GM12878 (cell line): ENCODE data around the gene RTEL1. TPM values are rescaled to one million over a fixed set of nuclear protein-coding genes. Genes with fewer than 3 reads are reported as not detected.

ENCODE experiments used
- EP300 ChIP-seq, 2 experiments: fragments of 150-350 bp in 1 of 2; IDR thresholded peaks; 2 replicates each; pipeline ENCODE4 v1.6.1; 2011 to 2012; ENCODE audit warnings: low read depth in 2 of 2, low read length in 2 of 2, borderline replicate concordance in 1 of 2, improper control_type of control experiment in 1 of 2, inconsistent platforms in 1 of 2; ENCODE audit not compliant: control insufficient read depth in 1 of 2
- IKZF1 ChIP-seq: fragments of 450-650 bp; conservative IDR thresholded peaks from 2 replicates; pipeline ENCODE4 v1.6.1; 2017; ENCODE audit warnings: antibody characterized with exemption, mild to moderate bottlenecking
- JUND ChIP-seq: IDR thresholded peaks from 2 replicates; pipeline ENCODE4 v1.6.1; 2012; ENCODE audit warnings: low read depth, mild to moderate bottlenecking, low read length, improper control_type of control experiment, moderate library complexity
- NRF1 ChIP-seq: conservative IDR thresholded peaks from 2 replicates; pipeline ENCODE4 v1.6.1; 2011; ENCODE audit warnings: mild to moderate bottlenecking, low read depth, low read length, improper control_type of control experiment
- PAX5 ChIP-seq: IDR thresholded peaks from 2 replicates; pipeline ENCODE4 v1.6.1; 2011; ENCODE audit warnings: low read depth, low read length, borderline replicate concordance
- POLR2A ChIP-seq: IDR thresholded peaks from 2 replicates; pipeline ENCODE4 v1.6.1; 2011; ENCODE audit warnings: low read depth, mild to moderate bottlenecking, low read length
- POLR2AphosphoS2 ChIP-seq: IDR thresholded peaks from 2 replicates; pipeline ENCODE4 v1.6.1; 2011; ENCODE audit warnings: low read depth, mild to moderate bottlenecking, low read length, improper control_type of control experiment, moderate library complexity
- RAD21 ChIP-seq: IDR thresholded peaks from 2 replicates; pipeline ENCODE4 v1.6.1; 2011; ENCODE audit warnings: mild to moderate bottlenecking, low read depth, low read length, moderate library complexity; ENCODE audit not compliant: insufficient read depth
- SPI1 ChIP-seq: IDR thresholded peaks from 2 replicates; pipeline ENCODE4 v1.6.1; 2011; ENCODE audit warnings: low read depth, mild to moderate bottlenecking, low read length, moderate library complexity, borderline replicate concordance; ENCODE audit not compliant: insufficient read depth
- SREBF1 ChIP-seq: IDR thresholded peaks from 2 replicates; pipeline ENCODE4 v1.6.1; 2012; ENCODE audit warnings: mild to moderate bottlenecking, low read length
- SREBF2 ChIP-seq: IDR thresholded peaks from 2 replicates; pipeline ENCODE4 v1.6.1; 2012; ENCODE audit warnings: mild to moderate bottlenecking, low read length
- STAT1 ChIP-seq: fragments of 450-650 bp; conservative IDR thresholded peaks from 2 replicates; pipeline ENCODE4 v1.6.1; 2014; ENCODE audit warnings: antibody characterized with exemption, mild to moderate bottlenecking
- polyA plus RNA-seq, 11 experiments: library from polyadenylated mRNA; depleted of rRNA in 4 of 11; unstranded in 6 of 11; stranded (reverse) in 5 of 11; fragments of >200 nt; fragmentation: Nextera tagmentation in 4 of 11; fragmentation: Illumina TruSeq in 1 of 11; extraction: Ambion mirVana in 4 of 11; extraction: Trizol in 1 of 11; gene quantifications; 1 replicate in 1 of 11; 2 replicates in 10 of 11; pipeline versions ENCODE4 v1.2.1 to v1.2.3, GENCODE V29; 2011 to 2016; ENCODE audit warnings: inconsistent platforms in 2 of 11, missing spikeins in 2 of 11, low read depth in 1 of 11
- total RNA-seq, 4 experiments: library from RNA; depleted of rRNA in 3 of 4; stranded (reverse); fragments of >200 nt in 3 of 4; fragmentation: Illumina TruSeq in 1 of 4; extraction: Trizol in 1 of 4; gene quantifications; 2 replicates each; pipeline versions ENCODE4 v1.2.1 to v1.2.3, GENCODE V29; 2013 to 2021
- TF ChIP-seq, protein P1 (sequence below): fragments of 450-650 bp; IDR thresholded peaks from 2 replicates; pipeline ENCODE4 v1.6.1; 2014; ENCODE audit warnings: mild to moderate bottlenecking
- TF ChIP-seq, protein P2 (sequence below): fragments of 150-350 bp; IDR thresholded peaks from 2 replicates; pipeline ENCODE4 v1.6.1; 2014; ENCODE audit warnings: mild to moderate bottlenecking, low read depth, low read length
- TF ChIP-seq, protein P3 (sequence below): IDR thresholded peaks from 2 replicates; pipeline ENCODE4 v1.6.1; 2012; ENCODE audit warnings: low read depth, low read length, improper control_type of control experiment
- TF ChIP-seq, protein P4 (sequence below): fragments of 450-650 bp; IDR thresholded peaks from 2 replicates; pipeline ENCODE4 v1.6.1; 2016; ENCODE audit warnings: mild to moderate bottlenecking
- TF ChIP-seq, protein P5 (sequence below): IDR thresholded peaks from 2 replicates; pipeline ENCODE4 v1.6.1; 2012; ENCODE audit warnings: improper control_type of control experiment, low read depth, low read length; ENCODE audit not compliant: insufficient replicate concordance

The RTEL1 gene
- total and polyA plus RNA-seq, 10 of the 15 experiments (the other 5 are each of a cell fraction or from before 2014, with no cell fraction given): 0.40 to 37.2 (median 15.6) TPM; not detected in 1

DNA sequence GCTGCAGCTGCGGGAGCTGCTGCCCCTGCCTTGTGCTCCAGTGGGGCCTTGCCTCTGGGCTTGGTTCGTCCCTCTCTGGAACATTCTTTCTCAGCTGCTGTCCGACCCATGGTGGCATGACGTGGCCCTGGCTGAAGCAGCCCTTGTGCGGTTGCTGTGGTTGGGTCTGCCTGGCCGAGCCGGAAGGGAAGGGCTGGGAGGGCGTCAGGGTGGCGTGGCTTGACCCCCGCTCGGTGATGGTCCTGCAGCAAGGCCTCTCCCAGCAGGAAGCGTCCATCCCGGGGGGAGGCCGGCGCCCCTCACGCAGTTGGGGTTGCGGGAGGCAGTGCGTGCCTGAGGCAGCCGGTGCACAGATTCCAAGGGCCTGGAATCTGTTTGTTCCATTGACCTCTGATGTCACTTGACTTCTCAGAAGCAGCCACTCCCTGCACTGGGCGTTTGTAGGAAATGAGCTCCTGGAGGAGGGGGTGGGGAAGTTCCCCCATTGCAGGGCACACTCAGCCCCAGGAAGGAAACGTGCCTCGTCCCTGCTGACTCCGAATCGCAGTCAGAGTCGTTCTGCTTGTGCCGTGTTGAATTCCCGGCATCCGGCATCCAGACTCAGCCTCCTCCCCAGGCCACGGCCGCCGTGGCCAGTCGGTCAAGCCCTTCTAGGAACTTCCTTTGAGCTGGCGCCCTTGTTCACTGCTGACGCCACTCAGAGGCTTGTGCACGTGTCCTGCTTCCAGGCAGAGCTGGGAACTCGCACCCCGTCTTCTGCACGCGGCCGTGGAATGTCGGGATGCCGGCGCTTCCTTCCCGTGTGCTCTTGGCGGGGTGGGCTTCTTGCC, 28.6 kb downstream of the RTEL1 start (continued):
- TF ChIP-seq, protein P1, sequence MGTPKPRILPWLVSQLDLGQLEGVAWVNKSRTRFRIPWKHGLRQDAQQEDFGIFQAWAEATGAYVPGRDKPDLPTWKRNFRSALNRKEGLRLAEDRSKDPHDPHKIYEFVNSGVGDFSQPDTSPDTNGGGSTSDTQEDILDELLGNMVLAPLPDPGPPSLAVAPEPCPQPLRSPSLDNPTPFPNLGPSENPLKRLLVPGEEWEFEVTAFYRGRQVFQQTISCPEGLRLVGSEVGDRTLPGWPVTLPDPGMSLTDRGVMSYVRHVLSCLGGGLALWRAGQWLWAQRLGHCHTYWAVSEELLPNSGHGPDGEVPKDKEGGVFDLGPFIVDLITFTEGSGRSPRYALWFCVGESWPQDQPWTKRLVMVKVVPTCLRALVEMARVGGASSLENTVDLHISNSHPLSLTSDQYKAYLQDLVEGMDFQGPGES: no peak
- TF ChIP-seq PAX5: no peak
- TF ChIP-seq, protein P2, sequence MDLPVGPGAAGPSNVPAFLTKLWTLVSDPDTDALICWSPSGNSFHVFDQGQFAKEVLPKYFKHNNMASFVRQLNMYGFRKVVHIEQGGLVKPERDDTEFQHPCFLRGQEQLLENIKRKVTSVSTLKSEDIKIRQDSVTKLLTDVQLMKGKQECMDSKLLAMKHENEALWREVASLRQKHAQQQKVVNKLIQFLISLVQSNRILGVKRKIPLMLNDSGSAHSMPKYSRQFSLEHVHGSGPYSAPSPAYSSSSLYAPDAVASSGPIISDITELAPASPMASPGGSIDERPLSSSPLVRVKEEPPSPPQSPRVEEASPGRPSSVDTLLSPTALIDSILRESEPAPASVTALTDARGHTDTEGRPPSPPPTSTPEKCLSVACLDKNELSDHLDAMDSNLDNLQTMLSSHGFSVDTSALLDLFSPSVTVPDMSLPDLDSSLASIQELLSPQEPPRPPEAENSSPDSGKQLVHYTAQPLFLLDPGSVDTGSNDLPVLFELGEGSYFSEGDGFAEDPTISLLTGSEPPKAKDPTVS: no peak
- TF ChIP-seq, protein P3, sequence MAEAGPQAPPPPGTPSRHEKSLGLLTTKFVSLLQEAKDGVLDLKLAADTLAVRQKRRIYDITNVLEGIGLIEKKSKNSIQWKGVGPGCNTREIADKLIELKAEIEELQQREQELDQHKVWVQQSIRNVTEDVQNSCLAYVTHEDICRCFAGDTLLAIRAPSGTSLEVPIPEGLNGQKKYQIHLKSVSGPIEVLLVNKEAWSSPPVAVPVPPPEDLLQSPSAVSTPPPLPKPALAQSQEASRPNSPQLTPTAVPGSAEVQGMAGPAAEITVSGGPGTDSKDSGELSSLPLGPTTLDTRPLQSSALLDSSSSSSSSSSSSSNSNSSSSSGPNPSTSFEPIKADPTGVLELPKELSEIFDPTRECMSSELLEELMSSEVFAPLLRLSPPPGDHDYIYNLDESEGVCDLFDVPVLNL: no peak
- no peak for TF ChIP-seq RAD21
- TF ChIP-seq IKZF1: 0 out of 2 replicates have a peak, but pooled peaks have one; percentile 21
- peak; percentile 21 for TF ChIP-seq POLR2A
- TF ChIP-seq SPI1: no peak
- TF ChIP-seq SREBF2: no peak
- TF ChIP-seq, protein P4, sequence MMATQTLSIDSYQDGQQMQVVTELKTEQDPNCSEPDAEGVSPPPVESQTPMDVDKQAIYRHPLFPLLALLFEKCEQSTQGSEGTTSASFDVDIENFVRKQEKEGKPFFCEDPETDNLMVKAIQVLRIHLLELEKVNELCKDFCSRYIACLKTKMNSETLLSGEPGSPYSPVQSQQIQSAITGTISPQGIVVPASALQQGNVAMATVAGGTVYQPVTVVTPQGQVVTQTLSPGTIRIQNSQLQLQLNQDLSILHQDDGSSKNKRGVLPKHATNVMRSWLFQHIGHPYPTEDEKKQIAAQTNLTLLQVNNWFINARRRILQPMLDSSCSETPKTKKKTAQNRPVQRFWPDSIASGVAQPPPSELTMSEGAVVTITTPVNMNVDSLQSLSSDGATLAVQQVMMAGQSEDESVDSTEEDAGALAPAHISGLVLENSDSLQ: no peak
- no peak for TF ChIP-seq JUND
- TF ChIP-seq, protein P5, sequence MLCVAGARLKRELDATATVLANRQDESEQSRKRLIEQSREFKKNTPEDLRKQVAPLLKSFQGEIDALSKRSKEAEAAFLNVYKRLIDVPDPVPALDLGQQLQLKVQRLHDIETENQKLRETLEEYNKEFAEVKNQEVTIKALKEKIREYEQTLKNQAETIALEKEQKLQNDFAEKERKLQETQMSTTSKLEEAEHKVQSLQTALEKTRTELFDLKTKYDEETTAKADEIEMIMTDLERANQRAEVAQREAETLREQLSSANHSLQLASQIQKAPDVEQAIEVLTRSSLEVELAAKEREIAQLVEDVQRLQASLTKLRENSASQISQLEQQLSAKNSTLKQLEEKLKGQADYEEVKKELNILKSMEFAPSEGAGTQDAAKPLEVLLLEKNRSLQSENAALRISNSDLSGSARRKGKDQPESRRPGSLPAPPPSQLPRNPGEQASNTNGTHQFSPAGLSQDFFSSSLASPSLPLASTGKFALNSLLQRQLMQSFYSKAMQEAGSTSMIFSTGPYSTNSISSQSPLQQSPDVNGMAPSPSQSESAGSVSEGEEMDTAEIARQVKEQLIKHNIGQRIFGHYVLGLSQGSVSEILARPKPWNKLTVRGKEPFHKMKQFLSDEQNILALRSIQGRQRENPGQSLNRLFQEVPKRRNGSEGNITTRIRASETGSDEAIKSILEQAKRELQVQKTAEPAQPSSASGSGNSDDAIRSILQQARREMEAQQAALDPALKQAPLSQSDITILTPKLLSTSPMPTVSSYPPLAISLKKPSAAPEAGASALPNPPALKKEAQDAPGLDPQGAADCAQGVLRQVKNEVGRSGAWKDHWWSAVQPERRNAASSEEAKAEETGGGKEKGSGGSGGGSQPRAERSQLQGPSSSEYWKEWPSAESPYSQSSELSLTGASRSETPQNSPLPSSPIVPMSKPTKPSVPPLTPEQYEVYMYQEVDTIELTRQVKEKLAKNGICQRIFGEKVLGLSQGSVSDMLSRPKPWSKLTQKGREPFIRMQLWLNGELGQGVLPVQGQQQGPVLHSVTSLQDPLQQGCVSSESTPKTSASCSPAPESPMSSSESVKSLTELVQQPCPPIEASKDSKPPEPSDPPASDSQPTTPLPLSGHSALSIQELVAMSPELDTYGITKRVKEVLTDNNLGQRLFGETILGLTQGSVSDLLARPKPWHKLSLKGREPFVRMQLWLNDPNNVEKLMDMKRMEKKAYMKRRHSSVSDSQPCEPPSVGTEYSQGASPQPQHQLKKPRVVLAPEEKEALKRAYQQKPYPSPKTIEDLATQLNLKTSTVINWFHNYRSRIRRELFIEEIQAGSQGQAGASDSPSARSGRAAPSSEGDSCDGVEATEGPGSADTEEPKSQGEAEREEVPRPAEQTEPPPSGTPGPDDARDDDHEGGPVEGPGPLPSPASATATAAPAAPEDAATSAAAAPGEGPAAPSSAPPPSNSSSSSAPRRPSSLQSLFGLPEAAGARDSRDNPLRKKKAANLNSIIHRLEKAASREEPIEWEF: no peak
- no peak for TF ChIP-seq STAT1
- no peak for TF ChIP-seq NRF1
- TF ChIP-seq POLR2AphosphoS2: no peak
- TF ChIP-seq SREBF1: no peak
- TF ChIP-seq EP300 (IDR thresholded peaks at IDR 0.05; ENCODE audit: borderline replicate concordance in 1 of 2, control insufficient read depth in 1 of 2, low read depth in 2 of 2, low read length in 2 of 2): no peak
